Gastrocnemius medialis (tissue), 4 donors: Measurements from ENCODE around the gene MYH10. TPM values are rescaled to one million over a fixed set of nuclear protein-coding genes. Genes with fewer than 3 reads are reported as not detected.
"Not testable (repeated sequence)": the region's sequence is repeated elsewhere in the genome, so short reads cannot be mapped to it uniquely, and the experiment has no call there.

Source experiments
- ATAC-seq, 2 donors: fragments of 150-250 bp; one replicate each; pipeline ENCODE4 v1.9.1; 2016
- DNase-seq, 2 donors: peaks; one replicate each; pipeline ENCODE4 v3.0.0-alpha.2; 2019
- H3K27ac ChIP-seq, 4 donors: fragments of 200-600 bp; sonication (generic); 1 replicate in 1 of 4; 2 replicates in 3 of 4; pipeline ENCODE4 v1.5.1; 2016 to 2018; ENCODE audit warnings: mild to moderate bottlenecking in 2 of 4, moderate library complexity in 1 of 4
- H3K27me3 ChIP-seq, 3 donors: fragments of 200-600 bp; sonication (generic) in 2 of 3; 1 replicate in 1 of 3; 2 replicates in 2 of 3; pipeline versions ENCODE4 v1.5.1 to v1.6.0; 2016 to 2019; ENCODE audit warnings: mild to moderate bottlenecking in 1 of 3, moderate library complexity in 1 of 3
- H3K36me3 ChIP-seq, 2 donors: fragments of 200-600 bp; sonication (generic) in 1 of 2; one replicate each; pipeline ENCODE4 v1.5.1; 2017 to 2018
- H3K4me1 ChIP-seq, 2 donors: fragments of 200-600 bp; sonication (generic) in 1 of 2; one replicate each; pipeline ENCODE4 v1.5.1; 2016 to 2017; ENCODE audit warnings: mild to moderate bottlenecking in 2 of 2
- H3K4me3 ChIP-seq, 4 donors: fragments of 200-600 bp; sonication (generic) in 3 of 4; 1 replicate in 1 of 4; 2 replicates in 3 of 4; pipeline ENCODE4 v1.5.1; 2016 to 2019; ENCODE audit warnings: mild to moderate bottlenecking in 2 of 4
- H3K9me3 ChIP-seq, 3 donors: fragments of 200-600 bp; sonication (generic) in 2 of 3; 1 replicate in 1 of 3; 2 replicates in 2 of 3; pipeline ENCODE4 v1.5.1; 2016 to 2019
- CTCF ChIP-seq, 5 experiments: fragments of 450-650 bp in 3 of 5; fragments of 200-600 bp in 2 of 5; sonication (generic) in 2 of 5; IDR thresholded peaks in 4 of 5; conservative IDR thresholded peaks in 1 of 5; 1 replicate in 4 of 5; 2 replicates in 1 of 5; pipeline ENCODE4 v1.5.1; 2016 to 2019; ENCODE audit warnings: antibody characterized with exemption in 5 of 5, mild to moderate bottlenecking in 3 of 5, moderate library complexity in 3 of 5
- POLR2A ChIP-seq, 2 donors: fragments of 450-650 bp; IDR thresholded peaks; one replicate each; pipeline ENCODE4 v1.6.1; 2017; ENCODE audit warnings: antibody characterized with exemption in 2 of 2, mild to moderate bottlenecking in 2 of 2, moderate library complexity in 2 of 2
- in situ Hi-C, 4 donors: fragments of 200-750 bp; cut with MboI; loops; one replicate each; pipeline versions ENCODE4 v1.15.0 to v1.8.0; 2017; ENCODE audit warnings: low sequenced_read_pairs in 4 of 4
- intact Hi-C: fragments of 100-400 bp; cut with DNase I; formaldehyde crosslinking; loops from one replicate; pipeline ENCODE4 v1.15.1; 2023; ENCODE audit warnings: low total_unique reads
- total RNA-seq, 4 donors: library from RNA; depleted of rRNA; stranded (reverse); fragments of >200 nt; gene quantifications; one replicate each; pipeline versions ENCODE4 v1.1.0 to v1.2.3, GENCODE V29; 2016

The MYH10 gene
- total RNA-seq, 4 donors from 2014 or later: 2.5 to 10.6 (median 4.1) TPM

GRCh38 chr17:8542599-8543502 is 87.7 kb downstream of the MYH10 start:
- peak in 1 of 2 donors; percentile 41 for DNase-seq
- TF ChIP-seq CTCF (IDR thresholded peaks at IDR 0.05 in 4 of 5, conservative IDR thresholded peaks at IDR 0.05 in 1 of 5) (no peak), POLR2A (IDR thresholded peaks at IDR 0.05) (no peak)
- H3K36me3 ChIP-seq: peaks cover 0 to 34% of the 10 kb centered on the region in 2 donors
- no peak overlapping the region for H3K4me3 ChIP-seq
- no peaks in the 10 kb centered on the region for H3K27me3 ChIP-seq
- intact Hi-C loops (no loop called here), in situ Hi-C loops (no loop called here)
- no peaks in the 10 kb centered on the region for H3K4me1 ChIP-seq
- no peak overlapping the region for H3K27ac ChIP-seq
- H3K9me3 ChIP-seq: no peaks in the 10 kb centered on the region
- peak in 1 of 2 donors; percentile 94 for ATAC-seq

DNA sequence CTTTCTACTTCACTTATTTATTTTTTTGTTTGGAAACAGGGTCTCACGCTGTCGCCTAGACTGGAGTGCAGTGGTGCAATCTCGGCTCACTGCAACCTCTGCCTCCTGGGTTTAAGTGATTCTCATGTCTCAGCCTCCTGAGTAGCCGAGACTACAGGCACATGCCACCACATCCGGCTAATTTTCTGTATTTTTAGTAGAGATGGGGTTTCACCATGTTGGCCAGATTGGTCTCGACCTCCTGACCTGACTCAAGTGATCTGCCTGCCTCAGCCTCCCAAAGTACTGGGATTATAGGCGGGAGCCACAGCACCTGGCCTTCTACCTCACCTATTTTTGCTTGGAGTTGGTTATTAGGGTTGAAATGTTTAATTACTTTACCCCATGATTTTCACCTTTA is 90.5 kb downstream of the MYH10 start:
- ATAC-seq, H3K27me3 ChIP-seq, H3K9me3 ChIP-seq, DNase-seq, in situ Hi-C loops, H3K4me3 ChIP-seq, H3K27ac ChIP-seq, intact Hi-C loops, H3K4me1 ChIP-seq: not testable (repeated sequence)
- H3K36me3 ChIP-seq: peaks cover 0 to 30% of the 10 kb centered on the region in 2 donors

- no peak for ATAC-seq
- intact Hi-C loops (no loop called here), in situ Hi-C loops (no loop called here)
- Histone ChIP-seq H3K9me3 (no peaks in the 10 kb centered on the region), H3K36me3 (peaks cover 0 to 18% of the 10 kb centered on the region in 2 donors), H3K4me1 (no peaks in the 10 kb centered on the region), H3K4me3 (no peak overlapping the region), H3K27me3 (no peaks in the 10 kb centered on the region), H3K27ac (no peak overlapping the region)
- TF ChIP-seq CTCF (IDR thresholded peaks at IDR 0.05 in 4 of 5, conservative IDR thresholded peaks at IDR 0.05 in 1 of 5) (no peak), POLR2A (IDR thresholded peaks at IDR 0.05) (no peak)
- DNase-seq: no peak
Measured at GRCh38 chr17:8537734-8538133, 92.8 kb downstream of the MYH10 start.

DNA sequence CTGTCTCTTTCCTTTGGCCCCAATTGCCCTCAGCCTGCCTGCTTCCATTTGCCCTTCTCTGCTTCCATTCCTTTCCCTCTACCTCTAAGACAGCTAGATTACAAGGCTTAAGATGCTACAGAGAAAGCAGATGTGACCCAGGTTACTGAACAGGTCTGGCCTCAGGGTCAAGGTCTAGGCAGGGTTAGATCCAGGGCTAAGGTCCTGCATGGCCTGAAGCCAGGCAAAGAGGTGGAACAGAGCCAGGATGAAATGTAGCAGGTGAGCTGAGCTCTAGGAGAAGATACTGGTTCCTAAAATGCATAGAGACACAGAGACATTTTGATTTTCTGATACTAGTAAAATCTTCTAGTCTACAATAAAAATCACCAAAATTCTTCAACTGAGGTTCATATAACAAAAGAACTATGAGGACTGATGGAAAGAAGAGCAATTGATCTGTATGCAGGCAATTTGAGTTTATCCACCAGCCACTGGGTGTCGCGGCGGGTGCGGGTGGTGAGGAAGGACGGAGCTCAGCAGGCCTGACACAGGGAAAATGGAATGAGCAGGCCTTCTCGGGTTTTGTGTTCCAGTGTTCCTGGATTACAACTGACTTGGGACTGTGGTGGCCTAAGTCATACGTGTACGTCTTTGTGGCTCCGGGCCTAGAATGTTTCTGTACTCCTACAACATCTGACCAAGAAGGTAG is 95.9 kb downstream of the MYH10 start:
- H3K27ac ChIP-seq: no peak overlapping the region
- H3K9me3 ChIP-seq: no peaks in the 10 kb centered on the region
- intact Hi-C loops: no loop called here

More for the DNA sequence above, 95.9 kb downstream of the MYH10 start:
- TF ChIP-seq CTCF (IDR thresholded peaks at IDR 0.05 in 4 of 5, conservative IDR thresholded peaks at IDR 0.05 in 1 of 5) (no peak), POLR2A (IDR thresholded peaks at IDR 0.05) (no peak)
- Histone ChIP-seq H3K4me1 (no peaks in the 10 kb centered on the region), H3K27me3 (no peaks in the 10 kb centered on the region), H3K4me3 (no peak overlapping the region), H3K36me3 (peaks cover 0 to 4% of the 10 kb centered on the region in 2 donors)
- ATAC-seq (no peak), DNase-seq (no peak)
- in situ Hi-C loops: no loop called here
